ENCODE measurements around the gene CCDC70.

The CCDC70 gene

GRCh38 chr13:51862957-51863356, 1.2 kb downstream of the CCDC70 start:
- DNase-seq (ENCODE audit: low read depth): no peak

GRCh38 chr13:51865838-51866237, 4.1 kb downstream of the CCDC70 start:
- no peak for DNase-seq (ENCODE audit: low read depth)

GRCh38 chr13:51867062-51867461, 5.3 kb downstream of the CCDC70 start:
- no peak for DNase-seq (ENCODE audit: low read depth)

GRCh38 chr13:51869916-51870315, 8.1 kb downstream of the CCDC70 start:
- no peak for DNase-seq (ENCODE audit: low read depth)

- no peak for DNase-seq (ENCODE audit: low read depth)
Observed at GRCh38 chr13:51870616-51871015, 8.8 kb downstream of the CCDC70 start.

GRCh38 chr13:51873117-51873798, 11.5 kb downstream of the CCDC70 start:
- DNase-seq (ENCODE audit: low read depth): no peak

- no peak for DNase-seq (ENCODE audit: low read depth)
Observed at GRCh38 chr13:51873837-51874236, 12.1 kb downstream of the CCDC70 start.

GRCh38 chr13:51874651-51875050, 12.9 kb downstream of the CCDC70 start:
- DNase-seq (ENCODE audit: low read depth): no peak

- DNase-seq (ENCODE audit: low read depth): no peak
Observed at GRCh38 chr13:51879133-51879532, 17.4 kb downstream of the CCDC70 start.

- no peak for DNase-seq (ENCODE audit: low read depth)
Observed at GRCh38 chr13:51881296-51881695, 19.5 kb downstream of the CCDC70 start.

GRCh38 chr13:51882570-51883225, 20.9 kb downstream of the CCDC70 start:
- no peak for DNase-seq (ENCODE audit: low read depth)

GRCh38 chr13:51883226-51883600, 21.4 kb downstream of the CCDC70 start:
- no peak for DNase-seq (ENCODE audit: low read depth)

GRCh38 chr13:51885651-51886050, 23.9 kb downstream of the CCDC70 start:
- no peak for DNase-seq (ENCODE audit: low read depth)

- no peak for DNase-seq (ENCODE audit: low read depth)
Observed at GRCh38 chr13:51887468-51887867, 25.7 kb downstream of the CCDC70 start.

GRCh38 chr13:51892657-51893056, 30.9 kb downstream of the CCDC70 start:
- DNase-seq (ENCODE audit: low read depth): no peak

GRCh38 chr13:51894239-51894638, 32.5 kb downstream of the CCDC70 start:
- DNase-seq (ENCODE audit: low read depth): no peak

GRCh38 chr13:51895906-51896888, 34.4 kb downstream of the CCDC70 start:
- peak; percentile 2 for DNase-seq (ENCODE audit: low read depth)

- no peak for DNase-seq (ENCODE audit: low read depth)
Observed at GRCh38 chr13:51900471-51900870, 38.7 kb downstream of the CCDC70 start.

- no peak for DNase-seq (ENCODE audit: low read depth)
Observed at GRCh38 chr13:51902776-51903175, 41.0 kb downstream of the CCDC70 start.

- no peak for DNase-seq (ENCODE audit: low read depth)
Observed at GRCh38 chr13:51905787-51906186, 44.0 kb downstream of the CCDC70 start.

GRCh38 chr13:51906581-51906980, 44.8 kb downstream of the CCDC70 start:
- DNase-seq (ENCODE audit: low read depth): no peak

- no peak for DNase-seq (ENCODE audit: low read depth)
Observed at GRCh38 chr13:51907040-51907732, 45.4 kb downstream of the CCDC70 start.

Measured in activated T-helper 9 cell treated with anti-CD3 and anti-CD28 coated beads, Interleukin-2, amount 50 U/mL, for 16 hours (primary cell).